ENCODE measurements around the gene MYADML2. TPM values are rescaled to one million over a fixed set of nuclear protein-coding genes. Genes with fewer than 3 reads are reported as not detected.

MYADML2 gene
- total RNA-seq, 2 experiments from 2014 or later: 0.19 TPM; not detected in 1

DNA sequence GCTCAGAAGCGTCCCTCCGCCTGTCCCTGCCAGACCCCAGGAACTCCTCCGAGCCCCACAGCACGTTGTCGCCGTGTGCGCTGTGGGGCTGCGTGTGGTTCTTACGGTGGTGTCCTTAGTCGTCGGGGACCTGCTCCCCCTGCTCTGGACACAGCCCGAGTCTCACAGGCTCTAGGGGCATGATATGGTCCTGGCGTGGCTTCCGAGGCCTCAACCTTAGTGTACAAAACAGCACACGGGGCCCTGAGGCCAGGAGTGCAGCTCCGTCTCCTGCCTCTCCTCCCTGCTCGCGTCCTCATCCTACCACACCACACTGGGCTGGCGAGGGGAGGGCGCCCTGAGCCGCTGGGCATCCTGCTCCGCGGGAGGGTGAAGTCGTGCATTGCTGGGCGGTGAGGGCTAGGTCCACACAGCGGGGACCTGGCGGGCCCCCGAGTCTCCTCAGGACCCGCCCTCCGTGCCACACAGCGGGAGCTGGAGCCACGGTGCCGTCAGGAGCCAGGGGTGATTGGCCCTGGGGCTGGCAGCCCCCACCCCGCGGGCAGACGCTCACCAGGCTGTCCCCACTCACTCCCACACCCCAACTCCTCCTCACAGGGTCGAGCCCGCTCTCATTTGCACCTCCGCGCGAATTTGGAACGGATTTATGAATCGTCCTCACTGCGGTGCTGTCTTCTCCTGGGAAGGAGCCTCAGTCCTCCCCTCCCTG, 18.3 kb downstream of the MYADML2 start:
- CTCF ChIA-PET (ENCODE audit: unreplicated experiment): interaction anchor here (1.0 kb wide), 1 partner anchor 59 kb away, joined by 4 read pairs; no protein-coding TSS in a partner anchor
- DNase-seq (ENCODE audit: low spot score): peak; percentile 19
- intact Hi-C loops (cut with micrococcal nuclease; ENCODE audit: unreplicated experiment): no loop called here
- Histone ChIP-seq H3K9me2 (ENCODE audit: insufficient read depth, low read length) (no peaks in the 10 kb centered on the region), H3K4me2 (ENCODE audit: low read length) (peak overlapping the region; percentile 73), H3K36me3 (ENCODE audit: insufficient read depth, low read length) (peaks cover 9% of the 10 kb centered on the region; the same call in 1 of the 2 replicates), H3K4me3 (ENCODE audit: low read depth, low read length, poor library complexity, severe bottlenecking) (peak overlapping the region; percentile 68), H3K9me3 (ENCODE audit: low read length) (no peaks in the 10 kb centered on the region), H3K27ac (ENCODE audit: low read depth, low read length, poor library complexity, severe bottlenecking) (no peak overlapping the region), H3K4me1 (ENCODE audit: insufficient read depth, low read length, poor library complexity, severe bottlenecking) (peaks cover 34% of the 10 kb centered on the region), H4K20me1 (ENCODE audit: insufficient read depth, low read length) (no peaks in the 10 kb centered on the region), H2AFZ (ENCODE audit: low read length) (peak overlapping the region; percentile 18; the same call in 1 of the 2 replicates), H3K79me2 (ENCODE audit: insufficient read depth, low read depth, low read length) (peaks cover 35% of the 10 kb centered on the region)
- POLR2A ChIA-PET: interaction anchor here (0.7 to 1.7 kb wide), 3 partner anchors 11 to 15 kb away, joined by 3 to 5 read pairs (median 4); partner anchors contain the start of gene SIRT7
- no peak for TF ChIP-seq EZH2phosphoT487 (IDR thresholded peaks at IDR 0.05; ENCODE audit: borderline replicate concordance, low read depth, low read length)
- TF ChIP-seq, protein P1, sequence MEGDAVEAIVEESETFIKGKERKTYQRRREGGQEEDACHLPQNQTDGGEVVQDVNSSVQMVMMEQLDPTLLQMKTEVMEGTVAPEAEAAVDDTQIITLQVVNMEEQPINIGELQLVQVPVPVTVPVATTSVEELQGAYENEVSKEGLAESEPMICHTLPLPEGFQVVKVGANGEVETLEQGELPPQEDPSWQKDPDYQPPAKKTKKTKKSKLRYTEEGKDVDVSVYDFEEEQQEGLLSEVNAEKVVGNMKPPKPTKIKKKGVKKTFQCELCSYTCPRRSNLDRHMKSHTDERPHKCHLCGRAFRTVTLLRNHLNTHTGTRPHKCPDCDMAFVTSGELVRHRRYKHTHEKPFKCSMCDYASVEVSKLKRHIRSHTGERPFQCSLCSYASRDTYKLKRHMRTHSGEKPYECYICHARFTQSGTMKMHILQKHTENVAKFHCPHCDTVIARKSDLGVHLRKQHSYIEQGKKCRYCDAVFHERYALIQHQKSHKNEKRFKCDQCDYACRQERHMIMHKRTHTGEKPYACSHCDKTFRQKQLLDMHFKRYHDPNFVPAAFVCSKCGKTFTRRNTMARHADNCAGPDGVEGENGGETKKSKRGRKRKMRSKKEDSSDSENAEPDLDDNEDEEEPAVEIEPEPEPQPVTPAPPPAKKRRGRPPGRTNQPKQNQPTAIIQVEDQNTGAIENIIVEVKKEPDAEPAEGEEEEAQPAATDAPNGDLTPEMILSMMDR (conservative IDR thresholded peaks at IDR 0.05; ENCODE audit: low read length): no peak
- BruUV-seq (replicated peaks): no TSS peak

DNA sequence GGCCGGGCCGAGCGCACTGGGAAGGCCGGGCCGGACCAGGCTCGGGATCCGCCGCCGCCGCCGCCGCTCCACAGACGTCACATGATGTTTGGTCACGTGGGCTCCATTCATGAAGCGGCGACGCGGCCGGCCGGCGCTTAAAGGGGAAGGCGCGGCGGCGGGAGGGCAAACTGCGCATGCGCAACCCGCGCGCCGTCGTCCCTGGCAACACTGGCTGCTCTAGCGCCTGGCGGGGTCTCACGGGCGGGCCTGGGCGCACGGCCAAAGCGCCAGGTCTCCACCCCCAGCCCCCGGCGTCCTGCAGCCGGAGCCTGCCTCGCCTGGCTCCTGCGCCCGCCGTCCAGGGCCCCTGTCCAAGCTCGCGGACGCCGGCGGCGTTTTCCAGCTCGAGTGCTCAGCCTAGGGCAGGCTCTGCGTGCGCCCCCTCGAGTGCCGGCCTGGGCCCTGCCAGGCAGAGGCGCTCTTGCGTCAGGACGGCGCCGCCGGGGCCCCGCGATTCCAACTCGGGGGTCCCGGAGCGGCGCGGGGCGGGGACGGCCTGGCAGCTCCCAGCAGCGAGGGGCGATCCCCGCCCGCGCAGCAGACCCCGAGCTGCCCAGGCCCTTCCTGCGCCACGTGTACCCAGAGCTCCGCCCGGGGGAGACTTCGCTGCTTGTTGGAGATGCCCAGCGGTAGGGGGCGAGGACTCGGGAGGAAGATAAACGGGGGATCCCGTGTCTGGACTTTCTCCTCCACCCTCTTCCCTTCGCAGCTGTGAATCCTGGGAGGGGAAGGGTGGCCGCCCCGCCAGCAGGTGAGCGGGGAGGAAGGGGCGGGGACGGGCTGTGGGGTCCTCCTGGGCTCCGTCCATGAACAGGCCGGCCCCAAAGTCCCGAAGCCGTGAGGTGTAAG, 19.1 kb downstream of the MYADML2 start, which contains the start of gene MAFG:
MAFG (minus strand) TSS at position 83 of the 891 bp plus-strand sequence. CDS start 4,550 bp downstream, outside the sequence.
- H3K27ac ChIP-seq (ENCODE audit: low read depth, low read length, poor library complexity, severe bottlenecking): peak within 1 kb of the TSS; percentile 60
- peak within 1 kb of the TSS; percentile 18 for H2AFZ ChIP-seq (ENCODE audit: low read length)
- H4K20me1 ChIP-seq (ENCODE audit: insufficient read depth, low read length): no peaks in the 10 kb centered on the region
- peak within 1 kb of the TSS; percentile 85 for H3K4me2 ChIP-seq (ENCODE audit: low read length)
- BruUV-seq (replicated peaks): no TSS peak
- H3K4me1 ChIP-seq (ENCODE audit: insufficient read depth, low read length, poor library complexity, severe bottlenecking): peaks cover 34% of the 10 kb centered on the region
- no peaks in the 10 kb centered on the region for H3K9me3 ChIP-seq (ENCODE audit: low read length)
- intact Hi-C loops (cut with micrococcal nuclease; ENCODE audit: unreplicated experiment): loop anchor here (2.0 kb wide), 2 partner anchors 57 to 215 kb away; partner anchors contain the start of genes ARHGDIA and SLC25A10
- POLR2A ChIA-PET: interaction anchor here (0.7 to 1.7 kb wide), 4 partner anchors 11 to 110 kb away, joined by 3 to 5 read pairs (median 4); partner anchors contain the start of gene DCXR
- no peaks in the 10 kb centered on the region for H3K9me2 ChIP-seq (ENCODE audit: insufficient read depth, low read length)
- CTCF ChIA-PET (ENCODE audit: unreplicated experiment): interaction anchor here (0.6 to 1.0 kb wide), 2 partner anchors 59 to 224 kb away, joined by 4 read pairs; partner anchors contain the start of gene MRPL12
- peaks cover 37% of the 10 kb centered on the region for H3K79me2 ChIP-seq (ENCODE audit: insufficient read depth, low read depth, low read length)
- peaks cover 2% of the 10 kb centered on the region; the same call in 1 of the 2 replicates for H3K36me3 ChIP-seq (ENCODE audit: insufficient read depth, low read length)
- DNase-seq (ENCODE audit: low spot score): peak; percentile 98
- peak within 1 kb of the TSS; percentile 80 for H3K4me3 ChIP-seq (ENCODE audit: low read depth, low read length, poor library complexity, severe bottlenecking)
- TF ChIP-seq, protein P1 (conservative IDR thresholded peaks at IDR 0.05; ENCODE audit: low read length): peak; percentile 84
- no peak for TF ChIP-seq EZH2phosphoT487 (IDR thresholded peaks at IDR 0.05; ENCODE audit: borderline replicate concordance, low read depth, low read length)
